GM12801 (cell line): ENCODE results near the gene AVPR2.

Experiments used
- CTCF ChIP-seq: IDR thresholded peaks from one replicate; pipeline ENCODE4 v1.5.1; 2011; ENCODE audit warnings: control low read depth; ENCODE audit not compliant: insufficient read length; ENCODE audit errors: extremely low read depth

The AVPR2 gene

GRCh38 chrX:153903238-153903980, 1.1 kb upstream of the AVPR2 start:
- TF ChIP-seq CTCF, result no peak

GRCh38 chrX:153905481-153906095, 1.1 kb downstream of the AVPR2 start:
- TF ChIP-seq CTCF, result no peak

GRCh38 chrX:153906126-153906917, 1.8 kb downstream of the AVPR2 start:
- no peak for TF ChIP-seq CTCF

GRCh38 chrX:153907456-153907855, 3.0 kb downstream of the AVPR2 start:
- TF ChIP-seq CTCF, result no peak

GRCh38 chrX:153908219-153908860, 3.9 kb downstream of the AVPR2 start:
- TF ChIP-seq CTCF, result no peak

GRCh38 chrX:153909024-153909979, 4.8 kb downstream of the AVPR2 start:
- no peak for TF ChIP-seq CTCF
